Stimulated activated CD4-positive, alpha-beta T cell treated with anti-CD3 and anti-CD28 coated beads, Interleukin-2, amount 100 ng/mL, for 48 hours (primary cell): ENCODE data around the gene PRPF19.
A peak's percentile ranks its signal among the peaks of the same experiment; 100 is the strongest.

ENCODE experiments used
- DNase-seq, 2 donors: peaks; one replicate each; pipeline ENCODE4 v3.0.0-alpha.2; 2020

PRPF19 gene

DNA sequence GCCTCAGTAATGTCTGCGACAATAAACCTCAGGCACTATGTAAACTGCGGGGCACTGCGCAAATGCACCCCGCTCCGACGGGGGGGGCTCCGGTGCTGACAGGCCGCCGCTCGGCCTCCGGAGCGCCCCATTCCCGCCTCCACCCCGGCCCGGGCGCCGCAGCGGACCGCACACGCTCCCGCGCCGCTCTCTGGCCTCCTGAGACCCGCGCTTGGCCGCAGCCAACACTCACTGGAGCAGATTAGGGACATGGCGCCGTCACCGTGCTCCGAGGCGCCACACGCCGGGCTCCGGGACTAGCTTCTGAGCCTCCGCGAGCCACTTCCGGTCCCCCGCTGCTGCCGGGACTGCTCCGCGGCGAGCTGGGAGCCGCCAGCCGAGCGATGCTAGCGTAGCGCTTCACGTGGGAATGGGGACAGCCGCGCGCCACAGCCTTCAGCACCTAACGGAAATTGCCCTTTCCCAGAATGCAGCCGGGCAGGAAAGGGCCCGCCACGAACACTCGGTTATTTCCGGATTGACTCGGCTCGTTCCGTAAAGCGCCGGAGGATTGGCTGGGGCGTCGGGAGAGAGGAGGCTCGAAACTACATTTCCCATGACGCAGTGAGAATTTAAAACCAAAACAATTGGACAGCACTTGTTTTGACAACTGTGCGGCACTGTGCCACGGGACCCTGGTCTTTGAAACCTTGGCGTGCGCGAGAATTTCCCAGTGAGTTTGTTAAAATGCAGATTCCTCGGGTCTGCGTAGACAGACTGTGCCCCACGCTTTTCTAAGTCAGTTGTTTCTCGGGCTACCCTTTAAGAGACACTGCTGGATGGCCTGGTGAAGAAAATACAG lies at the start of gene PRPF19:
Gene PRPF19 (minus strand): TSS at position 454 of the 841 bp plus-strand sequence. CDS start 203 bp downstream, at position 251.
- peak; percentile 99 to 100 for DNase-seq

DNA sequence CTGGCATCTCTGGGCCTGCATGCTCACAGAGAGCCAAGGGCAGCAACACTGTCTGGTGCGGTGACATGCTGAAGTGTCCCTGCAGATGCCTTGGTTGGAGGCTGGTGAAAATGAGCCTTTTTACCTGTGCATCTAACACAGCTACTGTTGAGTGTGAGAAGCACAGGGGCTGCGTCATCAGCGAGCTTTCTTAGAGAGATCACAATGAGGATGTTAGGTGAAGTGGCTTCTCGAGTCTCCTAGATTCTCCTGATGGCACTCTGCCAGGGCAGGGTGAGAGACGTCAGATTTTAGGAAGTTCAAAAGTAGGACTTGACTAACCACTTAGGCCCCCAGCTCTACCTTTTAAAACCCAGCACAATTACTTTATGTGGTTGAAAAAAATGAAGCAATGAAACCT lies 49.2 kb upstream of the PRPF19 start:
- DNase-seq = no peak

DNA sequence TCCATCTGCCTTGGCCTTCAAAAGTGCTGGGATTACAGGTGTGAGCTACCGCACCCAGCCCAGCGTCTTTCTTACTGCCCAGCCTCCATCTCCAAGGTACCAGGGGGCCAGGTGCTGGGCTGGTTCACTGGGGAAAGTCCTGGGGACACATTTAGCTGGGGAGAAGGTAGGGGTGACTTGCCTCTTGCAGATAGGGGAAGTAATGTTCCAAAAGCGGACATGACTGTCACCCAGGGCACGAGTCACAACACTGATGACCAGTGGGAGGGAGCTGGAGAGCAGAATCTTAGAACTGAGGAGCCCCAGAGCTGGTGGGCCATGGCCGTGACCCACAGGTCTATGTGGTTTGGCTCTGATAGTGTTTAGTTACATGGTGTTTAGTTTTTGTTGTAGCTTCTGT lies 48.0 kb upstream of the PRPF19 start:
- DNase-seq = no peak

DNA sequence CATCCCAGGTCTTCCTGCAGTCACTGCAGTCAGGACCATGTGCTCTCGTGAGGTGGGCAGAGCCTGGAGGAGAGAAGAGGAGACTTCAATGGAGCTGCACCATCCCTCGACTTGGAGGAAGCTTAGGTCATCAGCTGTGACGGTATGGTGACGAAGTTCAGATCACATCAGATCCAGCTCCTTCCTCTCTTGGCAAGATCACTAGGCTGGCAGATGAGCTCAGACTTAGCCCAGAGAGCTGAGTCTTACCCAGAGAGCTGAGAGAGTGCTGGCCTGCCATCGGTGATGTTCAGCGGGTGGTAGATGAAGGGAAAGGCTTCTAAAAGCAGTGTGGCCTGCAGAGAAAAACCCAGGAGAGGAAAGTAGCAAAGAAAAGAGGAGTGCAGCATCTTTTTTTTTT lies 47.4 kb upstream of the PRPF19 start:
- DNase-seq = no peak

DNA sequence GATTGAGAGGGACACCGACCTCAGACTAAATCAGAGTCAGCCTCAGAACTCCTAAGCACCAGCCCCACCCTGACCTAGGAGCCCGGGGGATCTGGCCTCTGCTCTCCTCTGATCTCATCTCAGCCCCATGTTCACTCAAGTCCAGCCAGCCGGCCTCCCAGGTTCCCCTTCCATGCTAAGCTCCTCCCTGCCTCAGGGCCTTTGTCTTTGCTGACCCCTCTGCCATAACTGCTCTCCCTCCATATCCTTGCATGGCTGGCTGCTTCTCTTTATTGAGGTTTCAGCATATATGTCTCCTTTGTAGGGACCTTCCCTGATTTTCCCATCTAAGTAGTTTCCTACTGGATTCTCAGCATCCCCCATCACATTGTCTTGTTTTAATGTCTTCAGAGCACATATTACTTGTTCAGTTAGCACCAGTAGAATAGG lies 46.4 kb upstream of the PRPF19 start:
- no peak for DNase-seq

DNA sequence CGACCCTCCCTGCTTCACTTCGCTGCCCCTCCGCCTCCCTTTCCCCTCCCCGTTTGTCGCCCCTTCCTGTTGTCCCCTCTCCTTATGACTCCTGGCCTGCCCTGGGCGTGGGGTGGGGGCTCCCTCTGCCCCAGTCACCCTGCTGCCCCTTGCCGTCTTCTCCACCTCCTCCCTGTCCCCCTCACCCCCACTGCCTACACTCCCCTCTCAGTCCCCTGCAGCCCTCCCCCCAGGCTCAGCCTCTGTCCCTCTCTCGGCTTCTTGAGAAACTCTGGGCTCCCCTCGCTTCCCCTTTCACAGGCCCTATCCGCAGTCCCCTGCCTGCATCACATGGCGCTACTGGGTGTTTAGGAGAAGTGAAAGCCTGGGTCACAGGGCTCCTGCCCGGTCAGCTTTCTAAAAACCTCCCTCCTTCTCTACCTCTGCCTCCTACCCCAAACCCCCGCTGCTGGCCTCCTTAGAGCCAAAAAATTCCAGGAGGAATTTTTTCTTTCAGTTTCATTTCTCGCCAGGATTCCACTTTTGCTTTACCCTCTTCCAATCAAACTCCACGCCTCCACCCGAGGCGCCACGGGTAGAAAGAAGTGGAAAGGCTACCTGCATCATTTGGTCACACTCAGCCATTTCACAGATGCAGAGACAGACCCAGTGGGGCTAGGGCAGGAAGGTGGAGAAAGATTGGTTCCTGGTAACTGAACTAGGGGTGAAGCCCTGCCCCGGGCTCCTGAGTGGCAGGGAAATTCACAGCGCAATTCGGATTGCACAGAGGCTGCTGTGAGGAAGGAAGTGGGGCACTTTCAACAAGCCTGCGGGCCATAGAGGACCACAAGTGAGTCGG lies 45.7 kb upstream of the PRPF19 start, which contains the start of gene SLC15A3:
Gene SLC15A3 (minus strand): TSS at position 273 of the 838 bp plus-strand sequence. CDS start 625 bp downstream, outside the sequence.
- peak in 1 of 2 donors; percentile 8 for DNase-seq

DNA sequence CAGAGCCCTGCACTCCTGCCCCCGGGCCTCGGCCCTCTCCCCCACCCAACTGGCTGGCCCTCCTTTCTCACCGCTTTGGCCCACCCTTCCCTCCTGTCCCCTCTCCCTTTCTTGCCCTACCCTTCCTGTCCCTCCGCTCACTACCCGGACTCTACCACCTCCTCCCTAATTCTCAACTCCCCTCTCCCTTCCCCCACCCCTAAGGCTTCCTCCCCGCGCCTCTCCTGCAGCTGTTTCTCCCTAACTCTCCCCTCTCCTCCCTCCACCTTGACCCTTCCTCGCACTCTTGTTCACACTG lies 45.2 kb upstream of the PRPF19 start:
- no peak for DNase-seq

DNA sequence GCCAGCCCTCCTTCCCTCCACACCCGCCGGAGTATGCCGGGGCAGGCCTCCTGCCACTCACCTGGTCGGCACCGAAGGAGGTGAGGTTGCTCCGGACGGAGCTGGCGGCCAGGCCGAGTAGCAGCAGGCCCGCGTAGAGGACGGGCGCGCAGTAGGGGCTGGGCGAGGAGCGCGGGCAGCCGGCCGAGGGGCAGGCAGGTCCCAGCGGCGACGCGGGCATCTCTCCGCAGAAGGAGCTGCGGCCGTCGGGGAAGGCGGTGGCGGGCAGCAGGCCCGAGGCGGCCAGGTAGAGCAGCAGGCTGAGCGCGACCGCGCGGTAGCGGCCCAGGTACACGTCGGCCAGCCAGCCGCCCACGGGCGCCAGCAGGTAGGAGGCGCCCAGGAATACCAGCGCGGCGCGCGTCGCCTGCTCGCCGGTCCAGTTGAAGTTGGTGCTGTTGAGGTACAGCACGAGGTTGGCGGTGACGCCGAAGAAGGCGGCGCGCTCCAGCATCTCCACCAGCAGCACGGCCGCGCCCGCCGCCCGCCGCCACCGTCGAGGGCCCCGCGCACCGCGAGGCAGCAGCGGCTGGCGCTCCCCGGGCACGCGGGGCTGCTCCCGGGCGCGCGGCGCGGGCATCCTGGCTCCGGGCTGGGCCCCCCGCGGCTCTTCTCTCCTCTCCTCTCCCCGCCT lies 44.7 kb upstream of the PRPF19 start:
- DNase-seq = peak; percentile 17 to 18

DNA sequence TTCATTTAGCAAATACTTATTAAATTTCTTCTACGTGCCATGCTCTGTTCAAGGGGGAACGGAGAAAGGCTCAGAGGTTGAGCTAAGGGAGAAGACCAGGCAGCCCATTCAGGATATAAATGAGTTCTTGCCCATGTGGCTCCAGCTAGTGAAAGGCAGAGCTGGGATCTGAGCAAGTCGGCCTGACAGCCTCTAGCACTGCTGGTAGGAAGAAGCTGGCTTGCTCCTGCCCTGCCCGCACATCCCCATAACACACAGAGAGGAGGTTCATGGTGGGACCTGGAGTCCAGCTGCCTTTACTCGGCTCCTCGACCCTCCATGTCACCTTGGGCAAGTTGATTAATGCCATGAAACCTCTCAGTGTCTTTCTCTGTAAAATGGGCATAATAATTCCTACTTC lies 43.6 kb upstream of the PRPF19 start:
- no peak for DNase-seq

DNA sequence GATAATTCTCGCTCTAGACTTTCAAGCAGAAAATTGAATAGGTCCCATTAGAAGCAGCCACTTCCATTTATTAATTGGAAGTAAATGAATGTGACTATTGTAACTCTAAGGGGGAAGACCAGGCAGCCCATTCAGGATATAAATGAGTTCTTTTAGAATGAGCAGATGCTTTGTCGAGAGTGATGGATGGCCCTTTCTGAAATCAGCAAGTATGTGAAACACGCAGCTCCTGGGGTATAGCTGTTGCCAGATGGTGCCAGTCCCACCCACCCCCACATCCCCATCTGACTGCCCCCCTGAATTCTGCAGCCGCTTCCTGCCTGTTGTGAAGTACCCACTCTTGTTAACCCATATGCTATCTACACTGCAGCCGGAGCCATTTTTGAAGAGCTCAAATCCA lies 41.9 kb upstream of the PRPF19 start:
- no peak for DNase-seq

DNA sequence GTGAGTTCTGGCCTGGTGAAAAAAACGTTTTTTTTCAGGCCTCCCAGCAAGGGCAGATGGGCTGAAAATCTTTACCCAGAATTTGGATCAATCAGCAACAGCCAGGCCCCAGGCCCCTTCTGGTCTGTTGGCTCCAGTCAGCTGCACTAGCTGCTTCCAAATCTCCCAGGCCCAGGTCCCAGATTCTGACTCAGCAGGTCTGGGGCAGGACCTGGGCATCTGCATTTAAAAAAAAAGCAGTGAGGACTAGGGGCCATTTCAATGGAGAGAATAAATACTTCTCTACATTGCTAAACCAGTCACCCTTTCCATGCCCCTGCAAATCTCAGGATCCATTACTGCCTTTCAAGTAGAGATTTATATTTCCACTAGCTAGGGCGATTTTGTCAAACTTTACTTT lies 41.3 kb upstream of the PRPF19 start:
- DNase-seq = no peak

DNA sequence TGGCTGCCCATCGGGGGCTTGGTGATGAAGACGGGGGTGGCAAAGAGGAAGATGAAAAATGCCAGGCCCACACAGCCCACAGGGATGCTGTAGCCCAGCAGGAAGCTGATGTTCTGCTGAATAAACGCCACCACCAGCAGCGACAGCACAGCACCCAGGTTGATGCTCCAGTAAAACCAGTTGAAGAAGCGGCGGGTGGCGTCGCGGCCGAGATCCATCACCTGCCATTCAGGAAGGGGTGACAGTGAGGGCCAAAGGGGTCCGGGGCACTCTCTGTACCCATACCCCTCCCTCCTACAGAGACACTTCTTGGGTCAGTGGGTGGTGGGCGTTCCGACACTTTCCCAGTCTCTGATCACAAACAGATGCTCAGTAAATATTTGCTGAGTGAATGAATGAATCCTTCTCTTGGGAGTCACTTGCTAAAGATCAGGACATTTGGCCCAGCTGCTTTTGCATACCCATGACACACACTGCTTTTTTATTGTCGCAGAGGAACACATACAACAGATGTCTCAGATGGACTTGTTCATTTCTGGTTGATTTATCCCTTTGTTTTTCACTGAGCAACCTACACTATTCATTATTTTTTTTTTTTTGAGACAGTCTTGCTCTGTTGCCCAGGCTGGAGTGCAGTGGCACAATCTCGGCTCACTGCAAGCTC lies 40.3 kb upstream of the PRPF19 start:
- DNase-seq = no peak

DNA sequence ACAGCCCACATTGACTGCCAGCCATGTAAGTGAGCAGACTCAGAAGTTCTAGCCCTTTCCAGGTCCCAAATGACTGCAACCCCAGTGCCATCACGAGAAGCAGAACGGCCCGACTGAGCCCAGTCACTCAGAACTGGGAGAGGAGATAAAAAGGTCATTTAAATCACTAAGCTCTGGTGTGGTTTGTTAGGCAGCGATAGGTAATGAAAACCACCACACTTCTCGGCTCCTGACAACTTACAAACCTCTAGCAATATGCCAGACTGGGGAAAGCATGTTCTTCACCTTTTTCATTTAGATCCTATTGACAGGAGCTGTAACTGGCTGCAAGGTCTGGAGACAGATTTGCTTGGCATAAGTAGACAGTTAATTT lies 38.9 kb upstream of the PRPF19 start:
- no peak for DNase-seq

DNA sequence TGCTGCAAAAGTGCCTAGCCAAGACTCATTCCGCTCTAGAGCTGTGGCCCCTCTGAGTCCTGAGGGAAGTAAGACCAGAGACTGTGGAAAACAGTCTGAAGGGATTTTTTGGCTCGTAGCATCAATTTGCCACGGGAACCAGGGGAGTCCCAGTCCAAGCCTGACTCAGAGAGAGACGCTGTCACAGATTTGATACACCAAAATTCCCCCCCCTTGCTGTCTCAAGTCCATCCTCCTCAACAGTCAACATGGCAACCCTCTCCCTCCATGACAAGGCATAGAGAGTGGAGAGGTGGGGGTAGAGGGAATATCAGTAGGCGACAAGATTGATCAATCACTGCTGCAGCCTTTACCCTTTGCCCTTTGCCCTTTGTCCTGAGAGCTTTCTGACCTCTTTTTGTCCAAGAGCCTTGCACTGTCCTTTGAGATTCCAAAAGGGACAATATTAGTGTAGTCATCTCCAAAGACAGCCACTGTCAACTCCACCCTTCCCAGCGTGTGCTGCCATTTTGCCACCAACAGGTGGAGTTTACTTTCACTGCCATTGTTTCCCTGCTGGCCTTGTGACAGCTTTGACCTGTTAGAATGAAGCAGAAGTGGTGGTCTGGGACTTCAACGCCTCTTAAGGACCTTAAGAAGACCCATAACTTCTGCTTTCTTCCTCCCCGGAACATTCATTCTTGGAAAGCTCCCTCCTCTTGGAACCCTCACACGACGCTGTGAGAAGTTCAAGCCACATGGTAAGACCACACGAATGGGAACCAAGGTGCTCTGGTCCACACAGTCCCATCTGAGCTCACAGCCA lies 38.3 kb upstream of the PRPF19 start:
- DNase-seq = no peak

DNA sequence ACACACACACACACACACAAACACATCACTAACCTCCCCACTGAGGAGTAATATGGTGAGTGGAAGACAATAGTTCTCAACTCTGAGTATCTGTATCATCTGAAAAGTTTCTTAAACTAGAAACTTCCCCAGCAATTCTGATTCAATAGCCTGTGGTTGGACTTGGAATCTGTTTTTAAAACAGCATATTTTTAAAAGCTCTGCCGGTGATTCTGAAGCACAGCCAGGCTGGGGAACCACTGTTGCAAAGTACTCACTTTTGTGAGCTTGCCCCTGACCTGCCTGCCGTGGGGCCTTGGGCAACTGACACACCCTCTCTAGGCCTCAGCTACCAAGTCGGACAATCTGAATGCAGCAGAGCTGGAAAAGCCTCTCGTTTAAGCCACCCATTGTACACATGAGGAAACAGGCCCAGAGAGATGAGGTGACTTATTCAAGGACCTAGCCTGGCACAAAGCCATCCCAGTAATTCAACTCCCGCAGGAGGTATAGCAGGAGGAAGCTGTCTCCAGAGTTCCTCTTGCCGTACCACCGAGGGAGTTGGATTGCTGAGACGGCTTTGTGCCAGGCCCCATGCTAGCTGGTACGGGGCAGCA lies 36.7 kb upstream of the PRPF19 start:
- DNase-seq = no peak

DNA sequence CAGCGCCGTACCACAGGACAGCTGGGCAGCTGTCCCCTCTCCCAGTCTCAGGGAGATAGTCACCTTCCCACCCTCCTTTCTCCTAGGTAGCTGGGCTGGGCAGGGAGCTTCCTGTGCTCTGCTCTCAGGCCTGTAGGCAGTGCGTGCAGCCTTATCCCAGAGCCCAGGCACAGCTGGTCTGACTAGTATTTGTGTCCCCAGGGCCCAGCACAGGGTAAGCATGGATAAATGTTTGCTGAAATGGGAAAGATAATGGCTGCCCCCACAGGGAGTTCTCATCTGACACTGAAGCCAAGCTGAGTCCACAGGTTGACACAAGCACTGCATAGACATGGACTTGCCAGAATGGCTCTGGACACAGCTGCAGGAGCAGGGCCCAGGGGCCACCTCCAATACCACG lies 35.8 kb upstream of the PRPF19 start:
- DNase-seq = no peak

DNA sequence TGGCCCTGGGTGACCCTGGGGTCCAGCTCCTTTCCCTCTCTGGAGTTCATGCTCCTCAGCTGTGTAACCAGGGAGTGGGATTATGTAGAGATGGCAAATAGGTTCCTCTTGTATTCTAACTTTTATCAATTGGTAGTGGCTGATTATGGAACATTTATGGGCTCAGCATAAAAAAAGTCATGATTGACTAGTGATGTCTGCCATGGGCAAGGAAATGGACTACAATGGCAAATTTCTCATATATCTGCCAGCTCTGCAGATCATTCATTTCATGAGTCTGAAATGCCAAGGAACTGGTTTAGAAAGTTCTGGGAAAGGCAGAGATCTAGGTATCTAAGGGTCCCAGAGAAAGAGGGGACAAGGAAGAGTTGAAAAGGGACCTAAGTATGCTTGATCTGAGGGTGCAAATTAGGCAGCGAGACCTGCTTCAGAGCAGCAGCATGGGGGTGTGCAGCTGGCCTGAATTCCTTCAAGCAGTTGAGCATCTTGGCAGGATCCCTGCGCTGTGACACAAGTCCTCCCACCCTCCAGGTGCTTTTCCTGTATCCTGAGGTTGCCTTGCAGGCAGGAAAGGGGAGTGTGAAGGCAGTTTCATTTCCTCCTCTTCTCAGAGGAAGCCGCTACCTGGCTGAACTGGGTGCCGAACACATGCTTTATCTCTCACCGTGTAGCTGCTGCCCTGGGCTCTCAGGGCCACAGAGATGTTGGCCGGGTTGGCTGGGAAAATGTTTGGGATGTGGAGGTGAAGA lies 35.2 kb upstream of the PRPF19 start:
- no peak for DNase-seq

DNA sequence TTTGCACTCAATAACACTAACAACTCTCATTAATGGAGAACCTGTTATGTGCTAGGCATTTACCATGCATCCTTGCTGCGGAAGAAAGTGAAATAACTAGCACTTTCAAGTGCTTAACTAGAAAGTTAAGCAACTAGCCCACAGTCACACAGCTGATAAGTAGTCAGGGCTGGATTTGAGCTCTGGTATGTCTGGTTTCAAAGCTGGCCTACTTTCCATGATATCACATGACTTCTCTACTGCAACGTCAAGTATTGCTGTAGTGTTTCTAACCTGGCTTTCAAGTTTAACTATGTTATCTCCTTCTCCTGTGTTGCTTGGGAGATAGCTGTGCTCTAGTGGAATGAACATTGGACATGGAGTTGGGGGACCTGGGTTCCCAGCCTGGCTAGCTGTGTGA lies 33.5 kb upstream of the PRPF19 start:
- no peak for DNase-seq

DNA sequence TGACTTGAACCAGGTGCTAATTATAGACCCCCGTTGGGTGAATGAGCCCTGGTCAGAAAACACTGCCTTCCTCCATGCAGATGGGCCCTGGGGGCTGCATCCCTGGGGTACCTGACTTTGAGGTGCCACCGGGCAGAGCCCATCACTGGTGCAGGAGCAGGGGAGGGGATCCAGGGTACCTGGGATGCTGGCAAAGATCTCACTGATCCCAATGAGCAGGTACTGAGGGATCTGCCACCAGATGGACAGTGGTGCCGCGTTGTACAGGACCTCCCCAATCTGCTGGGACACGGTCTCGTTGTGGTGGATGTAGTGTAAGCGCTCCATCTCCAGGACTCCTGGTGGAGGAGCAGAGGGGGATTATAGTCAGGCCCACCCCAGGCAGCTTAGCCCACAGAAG lies 32.9 kb upstream of the PRPF19 start:
- DNase-seq = no peak

DNA sequence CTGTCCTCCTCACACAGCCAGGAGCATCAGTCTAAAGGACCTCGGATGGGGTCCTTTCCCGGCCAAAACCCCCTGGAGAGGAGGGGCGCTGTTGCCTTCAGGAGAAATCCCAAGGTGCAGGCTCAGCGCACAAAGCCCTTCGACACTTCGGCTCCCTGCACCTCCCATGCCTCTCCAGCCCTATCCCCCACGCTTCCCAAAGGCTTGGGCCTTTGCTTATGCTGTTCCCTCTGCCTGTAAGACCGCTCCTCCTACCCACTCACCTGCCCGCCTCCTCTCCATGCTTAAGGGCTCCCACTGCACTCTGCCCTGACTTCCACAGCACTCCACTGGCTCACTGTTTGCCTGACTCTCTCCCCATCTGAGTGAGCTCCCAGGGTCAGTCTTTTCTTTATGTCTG lies 32.1 kb upstream of the PRPF19 start:
- DNase-seq = no peak

DNA sequence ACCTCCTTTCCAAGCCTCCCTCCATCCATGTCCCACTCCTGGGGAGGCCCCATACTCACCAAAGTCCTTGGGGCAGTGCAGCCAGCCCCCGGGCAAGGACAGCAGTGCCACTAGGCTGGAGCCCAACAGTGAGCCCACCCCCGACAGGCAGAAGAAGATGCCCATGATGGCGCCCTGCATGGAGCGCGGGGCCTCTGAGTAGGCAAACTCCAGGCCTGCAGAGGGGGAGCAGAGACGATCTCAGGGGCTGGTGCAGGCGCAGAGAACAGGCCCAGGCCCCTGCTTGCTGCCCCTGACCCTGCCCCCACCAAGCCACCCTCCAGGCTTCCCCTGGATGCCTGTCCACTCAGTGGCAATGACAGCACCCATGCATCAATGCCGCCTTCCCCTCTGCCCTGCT lies 31.4 kb upstream of the PRPF19 start:
- DNase-seq = no peak
